ENCODE measurements around the gene ATP5F1E. TPM values are rescaled to one million over a fixed set of nuclear protein-coding genes. Genes with fewer than 3 reads are reported as not detected.

Gene ATP5F1E
- total RNA-seq, 1 donor from 2014 or later, result 82.8 TPM

DNA sequence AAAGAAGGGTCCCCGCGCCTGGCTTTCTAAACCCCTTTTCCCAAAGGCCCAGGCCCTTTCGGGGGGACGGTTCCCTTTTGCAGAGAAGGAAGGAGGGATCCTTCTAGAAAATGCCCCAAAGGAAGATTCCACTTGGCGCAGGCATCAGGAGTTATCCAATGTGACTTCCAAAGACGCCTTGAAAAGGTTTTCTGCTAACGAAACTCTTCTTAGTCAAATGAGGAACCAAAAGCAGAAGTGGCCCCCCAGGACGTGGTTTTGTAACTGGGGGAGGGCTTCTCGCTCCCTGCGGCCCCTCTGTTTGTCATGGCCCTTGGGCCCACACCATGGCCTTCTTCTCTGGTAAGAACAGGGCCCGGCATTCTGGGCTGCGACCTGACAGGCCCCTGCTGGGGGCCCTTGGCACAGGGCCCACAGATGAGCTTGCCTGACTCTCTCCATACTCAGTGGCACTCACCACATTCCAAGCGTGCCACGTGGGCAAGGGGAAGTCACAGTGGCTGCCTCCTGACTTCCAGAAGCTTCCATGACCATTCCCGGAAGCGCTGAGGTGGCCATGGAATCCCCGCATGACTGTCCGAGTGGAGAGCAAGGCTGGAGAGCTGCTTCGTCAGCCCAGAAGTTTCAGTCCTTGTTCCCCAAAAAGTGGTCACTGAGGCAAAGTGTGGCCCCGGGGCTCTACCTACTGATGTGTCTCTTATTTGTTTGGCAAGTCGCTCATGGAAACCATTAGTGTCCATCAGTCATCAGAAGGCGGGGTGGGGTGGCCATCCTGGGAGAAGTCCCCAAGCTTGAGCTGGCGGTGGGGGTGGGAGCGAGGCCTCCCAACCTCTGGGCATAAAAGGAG, 24.2 kb downstream of the ATP5F1E start:
- intact Hi-C loops (cut with micrococcal nuclease), result loop anchor here (2.0 kb wide), 2 partner anchors 25 to 27 kb away; partner anchors contain the start of genes ATP5F1E and NELFCD

- intact Hi-C loops (cut with micrococcal nuclease), result loop anchor here (2.0 kb wide), 2 partner anchors 26 kb away; partner anchors contain the start of genes ATP5F1E and NELFCD
Measured at GRCh38 chr20:59006864-59007664, 25.1 kb downstream of the ATP5F1E start, which contains the start of gene CTSZ. CTSZ (minus strand) TSS chr20:59007254; CDS start chr20:59007128, 126 bp downstream.

GRCh38 chr20:59006167-59006863, 25.8 kb downstream of the ATP5F1E start:
- intact Hi-C loops (cut with micrococcal nuclease), result loop anchor here (2.0 kb wide), 2 partner anchors 26 kb away; partner anchors contain the start of genes ATP5F1E and NELFCD

GRCh38 chr20:59005523-59006166, 26.5 kb downstream of the ATP5F1E start:
- intact Hi-C loops (cut with micrococcal nuclease), result loop anchor here (2.0 kb wide), 3 partner anchors 25 to 37 kb away; partner anchors contain the start of genes ATP5F1E, NELFCD and PRELID3B

- intact Hi-C loops (cut with micrococcal nuclease), result loop anchor here (2.0 kb wide), 1 partner anchor 38 kb away; the partner anchor contains the start of gene PRELID3B
Measured at GRCh38 chr20:59004763-59005522, 27.2 kb downstream of the ATP5F1E start.

- intact Hi-C loops (cut with micrococcal nuclease), result loop anchor here (2.0 kb wide), 1 partner anchor 38 kb away; the partner anchor contains the start of gene PRELID3B
Measured at GRCh38 chr20:59004493-59004762, 27.7 kb downstream of the ATP5F1E start.

DNA sequence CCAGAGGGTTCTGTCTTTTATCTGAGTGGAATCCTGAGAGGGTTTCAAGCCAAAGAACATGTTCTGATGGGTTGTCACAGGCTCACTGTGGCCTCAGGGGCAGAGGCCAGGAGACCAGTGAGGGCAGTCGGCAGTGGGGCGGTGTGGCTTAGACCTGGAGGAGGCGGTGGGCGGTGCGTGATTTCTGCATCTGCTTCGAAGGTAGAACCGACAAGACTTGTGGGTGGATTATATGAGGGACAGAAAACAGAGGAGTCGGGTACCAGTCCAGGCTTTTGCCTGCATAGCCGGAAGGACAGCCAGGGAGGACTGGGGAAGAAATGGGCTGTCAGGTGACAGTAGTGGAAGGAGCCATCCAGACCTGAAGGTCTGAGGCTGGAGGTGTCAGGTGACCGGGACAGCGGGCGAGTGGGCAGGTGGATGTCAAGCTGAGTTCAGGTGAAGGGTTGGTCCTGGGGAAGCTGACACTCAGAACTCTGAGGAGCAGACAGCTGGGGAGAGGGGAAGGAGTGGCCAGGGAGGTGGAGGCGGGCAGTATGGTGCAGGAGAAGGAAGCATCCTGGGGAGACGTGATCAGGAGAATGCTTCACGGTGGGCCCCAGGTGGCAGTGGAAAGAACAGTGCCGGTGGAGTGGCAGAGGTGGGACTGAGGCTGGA, 28.2 kb downstream of the ATP5F1E start:
- intact Hi-C loops (cut with micrococcal nuclease), result loop anchor here (2.0 kb wide), 1 partner anchor 39 kb away; the partner anchor contains the start of gene PRELID3B

DNA sequence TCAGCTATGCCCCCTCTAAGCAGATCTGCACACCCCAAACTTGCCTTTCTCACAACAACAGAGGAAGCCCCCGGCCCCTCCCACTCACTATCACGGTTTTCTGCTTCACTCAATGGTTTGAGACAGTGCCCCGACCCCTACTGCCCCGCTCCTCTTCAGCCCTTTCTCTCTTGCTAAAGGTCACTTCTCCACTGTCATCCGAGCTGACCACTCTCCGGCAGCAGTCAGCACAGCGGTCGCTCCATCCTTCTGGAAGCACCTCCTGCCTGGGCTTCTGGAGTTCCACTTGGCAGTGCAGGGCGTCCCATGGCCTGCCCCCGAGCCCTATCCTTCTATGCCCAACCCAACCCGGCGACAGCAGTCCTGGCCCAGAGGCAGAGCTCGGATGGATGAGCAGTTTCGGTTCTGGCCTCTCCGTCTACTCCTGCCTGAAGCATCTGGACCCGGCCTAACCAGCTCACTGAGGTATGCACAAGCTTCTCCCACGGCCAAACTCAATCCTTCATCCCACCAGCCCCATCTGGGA, 29.2 kb downstream of the ATP5F1E start:
- intact Hi-C loops (cut with micrococcal nuclease), result no loop called here

DNA sequence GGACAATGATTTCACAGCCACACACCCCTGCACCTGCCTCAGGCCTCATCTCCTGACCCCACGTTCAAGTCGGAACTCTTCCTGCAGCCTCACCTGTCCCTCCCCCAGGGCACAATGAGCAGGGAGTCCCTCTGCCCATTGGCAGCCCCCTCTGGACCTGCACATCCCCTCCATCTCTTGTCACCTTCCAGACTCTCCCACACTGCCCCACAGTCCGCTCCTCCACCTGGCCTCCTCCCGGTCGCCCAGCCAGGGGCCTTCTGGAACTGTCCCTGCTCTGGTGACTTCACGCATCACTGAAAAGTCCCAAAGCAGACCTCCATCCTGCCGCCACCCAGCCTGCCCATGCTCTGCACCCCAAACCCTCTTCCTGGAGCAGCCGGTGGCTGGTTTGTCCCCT, 29.7 kb downstream of the ATP5F1E start:
- intact Hi-C loops (cut with micrococcal nuclease), result no loop called here

- intact Hi-C loops (cut with micrococcal nuclease), result no loop called here
Measured at GRCh38 chr20:59001449-59002171, 30.5 kb downstream of the ATP5F1E start.

GRCh38 chr20:59001068-59001448, 31.1 kb downstream of the ATP5F1E start:
- intact Hi-C loops (cut with micrococcal nuclease), result no loop called here

DNA sequence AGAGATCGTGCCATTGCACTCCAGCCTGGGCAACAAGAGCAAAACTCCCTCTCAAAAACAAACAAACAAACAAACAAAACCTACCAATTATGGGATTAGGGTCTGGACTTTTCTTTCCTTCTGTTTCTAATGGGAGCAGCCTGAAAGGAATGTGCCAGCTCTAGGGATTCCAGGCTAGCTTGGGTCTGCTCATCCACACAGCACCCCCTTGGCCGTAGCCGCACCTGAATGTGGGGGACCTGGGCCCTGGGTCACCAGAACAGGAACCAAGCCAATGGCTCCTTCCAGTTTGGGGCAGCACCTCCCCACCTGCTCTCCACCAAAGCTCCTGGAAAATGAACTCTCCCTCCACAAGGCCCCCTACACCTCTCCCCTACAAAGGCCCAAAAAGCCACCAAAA, 31.8 kb downstream of the ATP5F1E start:
- intact Hi-C loops (cut with micrococcal nuclease), result no loop called here

DNA sequence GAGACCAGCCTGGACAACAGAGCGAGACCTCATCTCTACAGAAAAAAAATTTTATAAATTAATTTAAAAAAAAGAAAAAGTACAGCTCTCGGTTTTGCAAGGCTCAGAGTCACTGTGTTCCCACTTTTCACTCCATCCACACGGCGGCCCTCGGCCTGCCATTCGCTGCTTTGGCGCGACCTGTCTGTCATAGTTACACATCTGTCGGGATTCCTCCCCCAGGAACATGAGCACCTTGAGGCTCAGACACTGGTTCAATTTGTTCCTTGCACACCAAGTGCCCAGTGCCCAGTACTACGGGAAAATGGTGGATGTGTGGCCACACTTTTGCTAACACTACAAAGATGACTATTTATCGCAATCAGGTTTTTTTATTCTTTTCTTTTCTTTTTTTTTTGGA, 33.5 kb downstream of the ATP5F1E start:
- intact Hi-C loops (cut with micrococcal nuclease), result no loop called here

- intact Hi-C loops (cut with micrococcal nuclease), result no loop called here
Measured at GRCh38 chr20:58997141-58997770, 34.9 kb downstream of the ATP5F1E start.

GRCh38 chr20:58996226-58996611, 35.9 kb downstream of the ATP5F1E start:
- intact Hi-C loops (cut with micrococcal nuclease), result no loop called here

DNA sequence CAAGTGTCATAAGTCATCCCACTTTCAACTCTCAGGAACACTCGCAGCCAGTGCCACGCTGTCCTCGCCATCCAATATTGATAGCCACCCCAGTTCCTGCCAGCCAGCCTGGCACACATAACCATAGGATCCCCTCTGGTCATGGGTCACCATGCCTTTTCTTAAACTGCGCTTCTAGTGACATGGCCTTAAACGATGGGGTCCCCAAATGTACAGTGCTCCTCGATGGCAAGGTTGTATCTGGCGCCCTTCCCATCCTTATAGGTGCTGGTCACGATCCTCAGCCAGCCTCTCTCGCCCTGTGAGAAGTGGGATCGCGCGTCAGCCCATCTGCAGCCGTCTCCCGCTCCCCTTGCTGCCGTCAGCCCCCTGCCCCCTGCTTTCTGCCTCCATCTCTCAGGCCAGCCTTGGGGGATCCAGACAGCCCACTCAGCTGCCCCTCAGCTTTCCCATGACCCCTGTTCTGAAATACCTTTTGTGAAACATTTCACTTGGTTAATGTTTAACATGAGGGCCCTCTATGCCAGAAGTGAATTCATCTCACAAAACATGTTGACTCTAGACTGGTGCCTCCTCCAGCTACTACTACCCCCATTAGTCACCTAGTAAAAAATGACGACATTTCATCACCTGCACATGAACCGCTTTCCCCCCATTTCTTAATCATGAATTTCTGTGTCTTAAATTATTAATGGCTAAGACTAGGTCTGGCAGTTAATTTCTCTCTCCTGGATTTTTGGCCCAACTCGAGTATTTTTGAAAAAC, 36.5 kb downstream of the ATP5F1E start:
- intact Hi-C loops (cut with micrococcal nuclease), result no loop called here

DNA sequence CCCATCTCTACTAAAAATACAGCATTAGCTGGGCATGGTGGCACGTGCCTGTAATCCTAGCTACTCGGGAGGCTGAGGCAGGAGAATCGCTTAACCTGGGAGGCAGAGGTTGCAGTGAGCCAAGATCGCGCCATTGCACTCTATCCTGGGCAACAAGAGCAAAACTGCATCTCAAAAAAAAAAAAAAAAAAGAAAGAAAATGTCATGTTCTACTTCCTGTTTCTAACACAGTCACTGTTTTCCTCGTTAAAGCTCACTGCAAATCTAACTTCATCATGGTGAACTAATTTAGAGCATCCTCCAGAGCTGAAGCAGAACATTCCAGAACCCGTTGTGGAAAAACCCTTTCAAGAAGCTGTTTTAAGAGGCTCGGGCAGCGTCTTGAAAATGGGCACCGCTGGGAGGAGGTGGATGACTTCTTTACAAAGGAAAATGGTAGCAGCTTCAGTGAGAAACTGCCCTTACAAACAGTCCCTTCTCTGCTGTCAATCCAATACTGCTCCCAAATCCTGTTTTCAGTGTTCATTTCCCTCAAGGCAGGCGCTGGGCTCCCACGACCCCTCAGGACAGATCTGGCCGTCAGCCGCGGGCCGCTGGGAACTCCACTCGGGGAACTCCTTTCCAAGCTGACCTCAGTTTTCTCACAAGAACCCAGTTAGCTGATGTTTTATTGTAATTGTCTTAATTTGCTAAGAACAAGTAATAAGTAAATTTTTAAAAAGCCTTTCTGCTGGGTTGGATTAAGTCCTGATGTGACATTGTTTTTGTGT, 37.6 kb downstream of the ATP5F1E start:
- intact Hi-C loops (cut with micrococcal nuclease), result no loop called here
